Progenitor cell of endocrine pancreas (in vitro differentiated cells): Measurements from ENCODE around the gene KCNK17. TPM values are rescaled to one million over a fixed set of nuclear protein-coding genes. Genes with fewer than 3 reads are reported as not detected.

Experiments used
- DNase-seq: peaks from one replicate; pipeline ENCODE4 v3.0.0; 2021; ENCODE audit warnings: low spot score; ENCODE audit not compliant: unreplicated experiment
- H3K27ac Mint-ChIP-seq: 2 replicates; pipeline ENCODE4 v1.8.0; 2021; ENCODE audit warnings: mild to moderate bottlenecking, moderate library complexity, mixed read lengths
- H3K27me3 Mint-ChIP-seq: 2 replicates; pipeline ENCODE4 v1.8.0; 2021; ENCODE audit warnings: mixed read lengths
- H3K36me3 Mint-ChIP-seq: 2 replicates; pipeline ENCODE4 v1.8.0; 2022; ENCODE audit warnings: mixed read lengths; ENCODE audit not compliant: insufficient read depth
- H3K4me1 Mint-ChIP-seq: 2 replicates; pipeline ENCODE4 v1.8.0; 2021; ENCODE audit warnings: low read depth, mixed read lengths
- H3K4me3 Mint-ChIP-seq: 2 replicates; pipeline ENCODE4 v1.8.0; 2021; ENCODE audit warnings: low read depth, mild to moderate bottlenecking, moderate library complexity, mixed read lengths
- H3K9me3 Mint-ChIP-seq: 2 replicates; pipeline ENCODE4 v1.8.0; 2021; ENCODE audit warnings: low read depth, mixed read lengths
- total RNA-seq: library from RNA; stranded (reverse); gene quantifications from 2 replicates; pipeline ENCODE4 v1.2.1, GENCODE V29; 2021
- TF ChIP-seq, protein P1 (sequence below): fragments of 200-600 bp; sonication (generic); IDR thresholded peaks from one replicate; pipeline ENCODE4 v1.5.0; 2021; ENCODE audit warnings: antibody characterized with exemption, mild to moderate bottlenecking; ENCODE audit not compliant: unreplicated experiment

Gene KCNK17
- total RNA-seq, 1 donor from 2014 or later: 11.2 TPM

DNA sequence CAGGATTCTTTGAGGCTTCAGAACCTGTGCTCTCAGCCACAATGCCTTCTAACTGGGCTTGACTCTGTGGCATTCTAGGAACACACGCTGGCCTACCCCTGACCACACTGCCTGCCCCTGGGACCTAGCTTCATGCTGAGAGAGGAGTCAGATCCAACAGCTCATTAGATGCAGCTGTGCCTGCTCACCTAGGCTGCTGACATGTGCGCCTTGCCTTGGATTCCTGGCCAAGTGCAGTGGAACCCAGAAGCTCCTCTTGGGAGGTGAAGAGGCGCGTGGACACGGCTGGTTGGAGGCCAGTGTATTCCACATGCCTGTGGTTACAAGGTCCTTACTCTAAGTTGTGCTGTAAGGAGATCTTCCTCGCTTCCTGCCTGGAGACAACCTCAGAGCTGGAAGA is 33.0 kb upstream of the KCNK17 start:
- Mint-ChIP-seq H3K4me1 (no peaks in the 10 kb centered on the region), H3K27ac (no peak overlapping the region), H3K4me3 (no peak overlapping the region), H3K36me3 (no peaks in the 10 kb centered on the region), H3K9me3 (no peaks in the 10 kb centered on the region), H3K27me3 (peaks cover 9% of the 10 kb centered on the region)
- TF ChIP-seq, protein P1, sequence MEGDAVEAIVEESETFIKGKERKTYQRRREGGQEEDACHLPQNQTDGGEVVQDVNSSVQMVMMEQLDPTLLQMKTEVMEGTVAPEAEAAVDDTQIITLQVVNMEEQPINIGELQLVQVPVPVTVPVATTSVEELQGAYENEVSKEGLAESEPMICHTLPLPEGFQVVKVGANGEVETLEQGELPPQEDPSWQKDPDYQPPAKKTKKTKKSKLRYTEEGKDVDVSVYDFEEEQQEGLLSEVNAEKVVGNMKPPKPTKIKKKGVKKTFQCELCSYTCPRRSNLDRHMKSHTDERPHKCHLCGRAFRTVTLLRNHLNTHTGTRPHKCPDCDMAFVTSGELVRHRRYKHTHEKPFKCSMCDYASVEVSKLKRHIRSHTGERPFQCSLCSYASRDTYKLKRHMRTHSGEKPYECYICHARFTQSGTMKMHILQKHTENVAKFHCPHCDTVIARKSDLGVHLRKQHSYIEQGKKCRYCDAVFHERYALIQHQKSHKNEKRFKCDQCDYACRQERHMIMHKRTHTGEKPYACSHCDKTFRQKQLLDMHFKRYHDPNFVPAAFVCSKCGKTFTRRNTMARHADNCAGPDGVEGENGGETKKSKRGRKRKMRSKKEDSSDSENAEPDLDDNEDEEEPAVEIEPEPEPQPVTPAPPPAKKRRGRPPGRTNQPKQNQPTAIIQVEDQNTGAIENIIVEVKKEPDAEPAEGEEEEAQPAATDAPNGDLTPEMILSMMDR: no peak
- DNase-seq: no peak

DNA sequence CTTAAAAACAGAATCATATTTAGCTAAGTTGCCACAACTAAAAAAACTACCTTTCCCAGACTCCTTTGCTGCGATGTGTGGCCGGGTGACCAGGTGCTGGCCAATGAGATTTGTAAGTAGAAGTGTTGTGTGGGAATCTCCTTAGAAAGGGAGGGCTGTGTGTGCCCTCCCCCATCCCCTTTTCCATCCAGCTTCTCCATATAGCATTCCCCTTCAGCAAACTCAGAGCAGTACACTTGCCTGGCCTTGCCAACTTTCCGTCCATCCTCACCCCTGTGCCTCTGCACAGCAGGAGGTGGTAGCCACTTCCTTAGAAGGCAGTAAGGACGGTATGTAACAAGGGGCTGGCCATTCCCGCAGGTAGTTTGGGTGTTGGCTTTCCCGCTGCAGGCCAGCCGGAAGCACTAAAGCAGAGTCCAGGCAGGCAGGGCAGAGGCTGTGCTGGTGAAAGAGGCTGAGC is 30.6 kb upstream of the KCNK17 start:
- no peaks in the 10 kb centered on the region for H3K9me3 Mint-ChIP-seq
- H3K4me3 Mint-ChIP-seq: no peak overlapping the region
- H3K27ac Mint-ChIP-seq: no peak overlapping the region
- TF ChIP-seq, protein P1: no peak
- no peaks in the 10 kb centered on the region for H3K36me3 Mint-ChIP-seq
- peaks cover 9% of the 10 kb centered on the region for H3K27me3 Mint-ChIP-seq
- DNase-seq: no peak
- no peaks in the 10 kb centered on the region for H3K4me1 Mint-ChIP-seq

DNA sequence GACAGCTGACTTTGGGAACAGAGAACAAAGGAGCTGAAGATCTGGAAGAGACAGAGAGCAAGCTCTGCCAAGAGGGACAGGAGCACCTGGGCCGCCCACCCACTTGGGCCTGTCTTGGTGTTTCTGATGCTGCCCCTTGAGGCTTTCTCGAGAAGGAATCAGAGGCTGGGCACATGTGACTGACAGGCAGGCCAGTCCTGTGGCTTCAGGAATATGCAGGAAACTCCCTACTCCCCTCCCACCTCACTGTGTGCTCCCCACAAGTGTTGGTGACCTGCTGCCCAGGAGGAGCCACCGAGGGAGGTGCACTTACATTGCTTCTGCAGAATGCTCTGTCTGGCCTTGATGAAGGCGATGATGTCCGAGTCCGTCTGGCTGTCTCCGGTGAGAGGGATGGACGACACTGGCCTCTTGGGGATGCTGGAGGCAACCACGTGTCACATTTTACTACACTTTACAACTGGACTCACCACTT is 29.2 kb upstream of the KCNK17 start:
- H3K36me3 Mint-ChIP-seq: no peaks in the 10 kb centered on the region
- DNase-seq: no peak
- no peaks in the 10 kb centered on the region for H3K9me3 Mint-ChIP-seq
- TF ChIP-seq, protein P1: no peak
- no peak overlapping the region for H3K4me3 Mint-ChIP-seq
- H3K27me3 Mint-ChIP-seq: peaks cover 5% of the 10 kb centered on the region
- peaks cover 2% of the 10 kb centered on the region for H3K4me1 Mint-ChIP-seq
- no peak overlapping the region for H3K27ac Mint-ChIP-seq

DNA sequence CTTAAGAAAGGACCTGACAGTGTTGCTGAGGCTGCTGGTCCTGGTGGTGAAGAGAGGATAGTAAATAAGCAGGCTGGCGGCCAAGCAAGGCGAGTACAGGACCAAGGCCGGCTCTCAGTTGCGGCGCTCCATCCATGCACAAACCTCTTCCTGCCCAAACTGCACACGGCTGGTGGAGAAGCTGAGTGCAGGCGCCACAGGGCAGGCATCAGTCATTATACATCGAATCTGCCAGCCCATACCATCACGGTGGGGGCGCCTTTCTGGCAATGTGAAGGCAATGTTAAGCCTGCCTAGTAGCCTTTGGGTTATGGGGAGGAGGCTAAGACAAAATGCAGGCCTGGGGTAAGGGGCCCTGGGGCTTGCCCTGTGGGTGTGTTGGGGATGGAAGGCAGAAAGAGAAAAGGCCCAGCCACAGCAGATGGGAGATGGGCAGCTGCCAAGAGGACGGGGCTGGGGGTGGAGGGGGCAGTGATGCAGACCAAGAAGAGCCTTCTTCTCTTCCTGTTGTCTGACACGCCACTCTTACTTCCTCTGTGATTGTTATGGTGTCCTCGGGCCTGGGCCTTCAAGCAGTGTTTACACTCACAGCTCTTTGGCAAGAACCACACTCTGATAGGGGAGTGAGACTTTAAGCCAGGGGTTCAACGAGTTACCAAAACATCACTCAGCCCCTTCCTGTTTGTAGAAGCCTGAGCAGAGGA is 28.6 kb upstream of the KCNK17 start:
- Mint-ChIP-seq H3K9me3 (no peaks in the 10 kb centered on the region), H3K4me1 (peaks cover 7% of the 10 kb centered on the region), H3K27ac (no peak overlapping the region), H3K4me3 (no peak overlapping the region), H3K27me3 (peaks cover 7% of the 10 kb centered on the region), H3K36me3 (no peaks in the 10 kb centered on the region)
- TF ChIP-seq, protein P1: no peak
- DNase-seq: no peak

DNA sequence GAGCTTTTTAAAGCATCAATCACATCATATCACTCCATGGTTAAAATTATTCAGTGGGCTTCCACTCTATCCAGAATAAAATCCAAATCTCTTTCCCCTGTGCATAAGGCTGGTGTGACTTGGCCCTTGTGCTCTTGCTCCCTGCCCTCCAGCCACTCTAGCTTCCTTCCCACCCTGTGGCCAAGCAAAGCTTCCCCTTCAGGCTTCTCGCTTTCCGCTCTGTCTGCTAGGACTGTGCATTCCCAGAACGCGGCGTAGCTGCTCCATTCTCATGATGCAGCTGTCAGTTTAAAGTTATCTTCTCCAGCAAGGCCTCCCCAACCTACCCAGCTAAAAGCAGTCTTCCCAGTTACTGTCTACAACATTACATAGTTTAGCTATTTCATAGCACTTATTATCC is 27.7 kb upstream of the KCNK17 start:
- peaks cover 10% of the 10 kb centered on the region for H3K27me3 Mint-ChIP-seq
- TF ChIP-seq, protein P1: no peak
- H3K4me3 Mint-ChIP-seq: no peak overlapping the region
- H3K36me3 Mint-ChIP-seq: no peaks in the 10 kb centered on the region
- no peaks in the 10 kb centered on the region for H3K9me3 Mint-ChIP-seq
- DNase-seq: no peak
- H3K27ac Mint-ChIP-seq: no peak overlapping the region
- peaks cover 7% of the 10 kb centered on the region for H3K4me1 Mint-ChIP-seq
